Stimulated activated CD4-positive, alpha-beta T cell treated with anti-CD3 and anti-CD28 coated beads, TNF-alpha, amount 100 ng/mL, for 4 hours (primary cell): ENCODE measurements around the gene UVSSA.
"Not testable (repeated sequence)": the region's sequence is repeated elsewhere in the genome, so short reads cannot be mapped to it uniquely, and the experiment has no call there.

Experiments used
- DNase-seq, 3 experiments: peaks; one replicate each; pipeline ENCODE4 v3.0.0-alpha.2; 2020; ENCODE audit warnings: low read depth in 3 of 3

UVSSA gene

DNA sequence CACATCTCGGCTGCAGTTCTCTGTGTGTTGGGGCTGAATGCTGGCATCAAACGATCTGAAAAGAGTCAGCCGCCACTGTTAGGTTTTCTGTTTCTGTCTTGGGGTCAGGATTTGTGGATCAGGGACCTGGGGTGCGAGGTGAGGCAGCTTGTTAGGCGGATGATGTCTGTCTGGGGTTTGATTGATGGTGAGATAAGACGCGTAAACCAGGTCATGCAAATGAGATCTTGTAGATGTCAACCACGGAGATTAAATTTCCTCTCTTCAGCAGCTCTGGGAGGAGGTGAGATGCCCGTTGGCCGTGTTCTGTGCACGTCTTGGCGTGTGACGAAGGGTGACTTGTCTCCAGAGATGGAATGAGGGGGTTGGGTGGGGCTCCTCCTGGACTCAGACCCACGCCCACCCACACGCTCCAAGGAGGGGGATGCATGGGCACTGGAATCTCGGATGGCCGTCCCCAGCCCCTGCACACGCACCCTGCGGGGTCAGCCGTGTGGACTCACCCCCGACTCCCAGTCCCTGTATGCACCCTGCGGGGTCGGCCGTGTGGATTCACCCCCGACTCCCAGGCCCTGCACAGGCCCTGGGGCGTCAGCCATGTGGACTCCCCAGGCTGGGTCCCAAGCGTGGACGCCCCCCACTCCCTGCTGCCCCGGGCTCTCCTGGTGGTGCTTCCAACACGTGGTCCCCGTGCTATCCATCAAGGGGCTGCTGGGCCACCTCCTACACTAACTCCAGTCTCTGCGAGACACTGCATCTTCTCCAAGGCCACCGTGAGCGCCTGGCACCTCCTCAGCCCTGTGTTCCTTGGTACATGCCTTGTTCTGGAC, 16.0 kb upstream of the UVSSA start:
- peak in 1 of 3 experiments; percentile 31 for DNase-seq

DNA sequence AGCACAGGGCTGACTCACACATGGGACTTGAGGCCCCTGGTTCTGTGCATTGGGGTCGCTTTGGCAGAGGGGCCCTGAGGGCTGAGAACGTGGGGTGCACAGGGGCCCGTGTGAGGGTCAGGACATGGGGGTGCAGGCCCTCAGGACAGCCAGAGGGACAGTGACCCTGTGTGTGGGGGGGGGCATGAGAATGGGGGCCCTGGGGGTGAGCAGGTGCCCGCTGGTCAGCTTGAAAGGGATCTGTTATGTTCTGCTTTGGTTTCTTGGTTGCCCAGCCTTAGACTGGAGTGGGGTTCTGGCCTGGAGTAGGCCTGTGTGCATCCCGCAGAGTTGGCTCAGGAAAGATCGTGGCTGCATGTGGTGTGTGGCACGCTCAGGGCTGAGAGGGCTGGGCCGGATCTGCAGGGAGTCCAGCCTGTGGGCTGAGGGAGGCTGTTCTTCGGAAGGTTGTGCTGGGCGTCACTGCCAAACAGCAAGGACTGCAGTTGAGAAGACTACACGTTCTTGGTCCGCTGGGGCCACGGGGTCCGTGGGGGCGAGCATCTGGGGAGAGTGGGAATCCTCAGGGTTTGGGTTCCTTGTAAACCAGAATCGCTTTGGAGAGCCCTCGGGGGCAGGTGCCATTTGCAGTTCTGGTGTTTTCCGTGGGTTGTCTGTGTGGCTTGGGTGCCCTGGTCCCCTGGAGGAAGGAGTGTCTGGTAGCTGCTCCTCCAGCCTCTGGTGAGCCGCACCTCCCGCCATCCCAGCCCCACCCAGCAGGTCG, 15.2 kb upstream of the UVSSA start:
- no peak for DNase-seq

DNA sequence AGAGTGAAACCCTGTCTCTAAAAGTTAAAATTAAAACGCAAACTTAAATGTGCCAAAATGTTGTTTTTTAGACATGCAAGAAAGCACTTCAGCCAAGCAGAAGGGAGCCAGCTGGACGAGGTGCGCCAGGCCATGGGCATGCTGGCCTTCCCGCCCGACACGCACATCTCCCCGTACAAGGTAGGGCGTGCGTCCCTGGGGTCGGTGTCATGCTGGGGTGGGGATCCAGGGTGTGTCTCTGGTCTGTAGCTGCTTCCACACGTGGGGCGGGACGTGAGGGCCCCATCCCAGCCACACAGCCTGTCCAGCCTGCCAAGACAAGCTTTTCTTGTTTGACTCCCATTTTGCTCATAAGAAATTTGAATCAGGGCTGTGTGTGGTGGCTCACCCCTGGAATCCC, 14.3 kb upstream of the UVSSA start:
- DNase-seq, result no peak

GRCh38 chr4:1333256-1333655, 13.8 kb upstream of the UVSSA start:
- DNase-seq, result no peak

DNA sequence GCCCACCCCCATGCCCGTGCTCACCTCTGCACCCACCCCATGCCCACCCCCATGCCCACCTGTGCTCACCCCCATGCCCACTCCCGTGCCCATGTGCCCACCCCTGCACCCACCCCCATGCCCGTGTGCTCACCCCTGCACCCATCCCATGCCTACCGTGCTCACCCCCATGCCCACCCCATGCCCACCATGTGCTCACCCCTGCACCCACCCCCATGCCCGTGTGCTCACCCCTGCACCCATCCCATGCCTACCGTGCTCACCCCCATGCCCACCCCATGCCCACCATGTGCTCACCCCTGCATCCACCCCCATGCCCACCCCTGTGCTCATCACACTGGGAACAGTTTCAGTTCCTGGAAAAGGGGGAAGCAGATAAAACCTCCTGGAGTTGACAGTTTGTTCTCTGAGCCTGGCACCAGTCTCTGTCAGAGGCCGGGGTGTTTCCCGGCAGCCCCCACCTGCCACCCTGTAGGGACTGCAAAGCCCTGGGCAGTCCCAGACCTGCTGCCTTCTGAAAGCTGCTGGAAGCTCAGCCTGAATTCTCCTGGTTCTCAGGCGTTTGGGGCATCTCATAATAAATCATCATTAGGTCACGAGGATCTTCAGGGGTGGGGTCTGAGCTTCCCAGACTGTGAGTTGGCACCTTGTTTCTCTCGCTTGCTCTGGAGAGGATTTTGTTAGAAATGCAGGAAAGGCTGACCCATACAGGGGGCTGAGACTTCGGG, 13.0 kb upstream of the UVSSA start:
- DNase-seq, result not testable (repeated sequence)

DNA sequence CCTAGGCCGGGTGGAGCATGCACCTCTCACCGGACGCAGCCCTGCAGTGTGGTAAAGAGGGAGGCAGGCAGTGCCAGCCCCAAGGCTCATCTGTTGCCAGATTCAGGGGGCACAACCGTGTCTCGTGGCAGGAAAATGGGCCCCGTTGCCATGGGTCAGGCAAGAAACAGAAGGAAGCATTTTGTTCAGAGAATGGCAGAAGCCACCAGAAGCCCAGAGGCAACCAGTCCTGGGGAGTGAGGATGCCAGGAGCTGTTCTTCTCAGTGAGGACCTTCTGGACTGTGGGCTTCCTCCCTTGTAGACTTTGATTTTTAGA, 12.5 kb upstream of the UVSSA start:
- no peak for DNase-seq

GRCh38 chr4:1335193-1335883, 11.7 kb upstream of the UVSSA start:
- DNase-seq, result not testable (repeated sequence)

DNA sequence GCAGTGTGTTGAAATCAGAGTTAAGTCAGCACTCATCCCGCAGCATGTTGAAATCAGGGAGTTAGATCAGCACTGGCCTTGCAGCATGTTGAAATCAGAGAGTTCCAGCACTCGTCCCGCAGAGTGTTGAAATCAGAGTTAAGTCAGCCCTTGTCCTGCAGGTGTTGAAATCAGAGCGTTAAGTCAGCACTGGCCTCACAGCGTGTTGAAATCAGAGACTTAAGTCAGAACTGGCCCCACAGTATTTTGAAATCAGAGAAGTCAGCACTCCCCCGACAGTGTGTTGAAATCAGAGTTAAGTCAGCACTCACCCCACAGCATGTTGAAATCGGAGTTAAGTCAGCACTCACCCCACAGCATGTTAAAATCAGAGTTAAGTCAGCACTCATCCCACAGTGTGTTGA, 10.9 kb upstream of the UVSSA start:
- no peak for DNase-seq

DNA sequence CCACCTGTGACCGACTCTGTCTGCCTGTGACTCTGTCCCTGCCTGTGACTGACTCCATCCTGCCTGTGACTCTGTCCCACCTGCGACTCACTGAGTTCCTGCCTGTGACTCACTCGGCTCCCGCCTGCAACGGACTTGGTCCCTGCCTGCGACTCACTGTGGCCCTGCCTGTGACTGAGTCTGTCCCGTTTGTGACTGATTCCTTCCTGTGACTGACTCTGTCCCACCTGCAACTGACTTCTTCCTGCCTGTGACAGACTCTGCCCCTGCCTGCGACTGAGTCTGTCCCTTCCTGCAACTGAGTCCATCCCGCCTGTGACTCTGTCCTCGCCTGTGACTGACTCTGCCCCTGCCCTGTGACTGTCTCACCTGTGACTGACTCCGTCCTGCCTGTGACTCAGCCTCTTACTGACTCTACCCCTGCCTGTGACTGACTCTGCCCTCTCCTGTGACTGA, 9.6 kb upstream of the UVSSA start:
- peak in 2 of 3 experiments; percentile 52 to 54 for DNase-seq

DNA sequence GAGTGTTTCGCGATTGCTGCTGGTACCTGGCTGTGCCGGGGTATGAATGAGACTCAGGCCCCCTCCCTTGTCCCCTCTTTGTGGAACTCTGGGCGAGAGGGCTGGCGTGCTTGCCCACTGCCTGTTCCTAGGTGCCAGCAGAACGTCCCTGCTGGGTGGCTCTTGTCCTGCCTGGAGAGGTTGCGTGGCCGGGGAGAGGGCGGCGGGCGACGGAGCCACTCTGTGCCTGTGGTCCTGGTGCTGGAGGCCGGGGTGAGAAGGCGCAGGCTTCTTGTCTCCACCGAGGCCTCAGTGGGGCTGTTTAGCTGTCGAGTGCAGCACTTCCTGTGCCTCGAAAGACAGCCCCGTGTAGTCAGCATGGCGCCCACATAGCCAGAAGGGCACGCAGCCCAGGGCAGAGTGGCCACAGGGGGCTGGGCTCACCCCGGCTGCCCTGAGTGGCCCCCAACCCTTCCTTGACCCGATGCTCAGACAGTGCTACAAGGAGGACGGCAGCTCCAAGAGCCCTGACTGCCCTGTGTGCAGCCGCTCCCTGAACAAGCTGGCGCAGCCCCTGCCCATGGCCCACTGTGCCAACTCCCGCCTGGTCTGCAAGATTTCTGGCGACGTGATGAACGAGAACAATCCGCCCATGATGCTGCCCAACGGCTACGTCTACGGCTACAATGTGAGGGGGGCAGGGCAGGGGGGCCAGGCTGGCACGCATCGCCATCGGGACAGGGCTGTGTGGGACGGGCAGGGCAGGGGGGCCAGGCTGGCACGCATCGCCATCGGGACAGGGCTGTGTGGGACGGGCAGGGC, 8.9 kb upstream of the UVSSA start:
- no peak for DNase-seq

DNA sequence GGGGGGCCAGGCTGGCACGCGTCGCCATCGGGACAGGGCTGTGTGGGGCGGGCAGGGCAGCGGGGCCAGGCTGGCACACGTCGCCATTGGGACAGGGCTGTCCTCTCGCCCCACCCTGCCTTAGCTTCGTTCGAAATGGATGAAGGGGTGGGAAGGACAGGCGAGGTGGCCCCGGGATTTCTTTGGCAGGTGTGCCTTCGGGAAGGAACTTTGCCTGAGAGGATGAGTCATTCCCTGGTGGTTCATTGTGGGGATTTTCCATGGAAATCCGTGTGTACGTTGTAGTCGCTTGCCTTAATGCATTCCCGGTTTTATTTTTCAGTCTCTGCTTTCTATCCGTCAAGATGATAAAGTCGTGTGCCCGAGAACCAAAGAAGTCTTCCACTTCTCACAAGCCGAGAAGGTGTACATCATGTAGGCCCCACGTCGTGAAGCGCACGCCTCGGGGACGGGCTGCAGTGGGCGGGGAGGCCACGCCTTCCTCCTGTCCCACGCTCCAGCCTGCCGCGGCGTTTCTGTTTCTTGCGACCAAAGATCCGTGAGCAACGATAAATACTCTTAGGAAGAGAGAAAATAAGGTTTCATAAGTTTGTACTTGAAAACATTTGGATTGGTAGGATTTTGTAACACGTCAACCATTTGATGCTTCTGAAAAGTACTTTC, 8.1 kb upstream of the UVSSA start:
- DNase-seq, result no peak

- DNase-seq, result no peak
These were observed 7.5 kb upstream of the UVSSA start for GRCh38 chr4:1339489-1339888.

DNA sequence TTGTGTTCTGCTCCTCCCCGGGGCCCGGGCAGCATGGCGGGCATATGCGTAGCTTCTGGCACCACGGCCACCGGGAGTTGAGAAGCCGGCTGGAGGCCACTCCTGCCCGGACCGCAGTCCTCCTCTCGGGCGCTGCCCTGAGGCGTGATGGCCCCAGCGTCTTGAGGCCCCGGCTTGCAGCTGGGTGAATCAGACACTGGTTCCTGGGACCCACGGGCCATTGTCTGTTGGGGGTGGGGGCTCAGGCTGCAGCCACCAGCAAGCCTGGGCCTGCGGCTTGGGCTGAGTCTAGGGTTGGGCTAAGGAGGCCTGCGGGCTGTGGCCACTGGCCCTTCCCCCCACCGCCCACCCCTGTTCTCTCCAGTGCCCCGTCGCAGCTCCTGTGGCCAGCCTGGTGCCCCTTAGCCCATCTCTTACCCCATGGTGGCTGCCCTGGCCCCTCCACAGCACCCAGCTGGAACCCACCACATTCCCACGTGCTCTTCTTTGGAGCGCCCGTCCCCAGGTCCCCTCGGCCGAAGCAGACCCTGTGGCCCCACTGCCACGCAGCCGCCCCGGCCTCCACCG, 6.7 kb upstream of the UVSSA start:
- no peak for DNase-seq

DNA sequence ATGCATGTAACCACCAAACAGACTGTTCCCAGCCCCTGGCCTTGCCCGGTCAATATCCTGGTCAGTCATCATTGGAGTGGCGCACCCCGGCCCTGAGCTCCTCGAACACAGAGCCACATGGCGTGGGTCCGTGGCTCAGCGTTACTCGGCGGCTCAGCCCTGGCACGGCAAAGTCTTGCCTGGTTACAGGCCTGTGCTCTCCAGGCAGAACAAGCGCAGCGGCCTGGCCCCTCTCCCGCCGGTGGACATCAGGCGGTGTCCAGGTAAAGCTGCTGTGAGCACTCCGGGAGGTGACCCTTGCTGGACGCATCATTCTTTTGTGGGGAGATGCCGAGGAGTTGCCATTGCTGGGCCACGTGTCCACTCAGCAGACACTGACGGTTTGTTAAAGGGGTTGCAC, 6.1 kb upstream of the UVSSA start:
- no peak for DNase-seq

- no peak for DNase-seq
These were observed 5.0 kb upstream of the UVSSA start for GRCh38 chr4:1342003-1342402.

- DNase-seq, result no peak
These were observed 2.3 kb upstream of the UVSSA start for GRCh38 chr4:1344696-1345095.

GRCh38 chr4:1345903-1346780, 866 bp upstream of the UVSSA start:
- DNase-seq, result peak in 2 of 3 experiments; percentile 32 to 35

GRCh38 chr4:1347410-1347864, 429 bp downstream of the UVSSA start:
- DNase-seq, result peak in 1 of 3 experiments; percentile 41

DNA sequence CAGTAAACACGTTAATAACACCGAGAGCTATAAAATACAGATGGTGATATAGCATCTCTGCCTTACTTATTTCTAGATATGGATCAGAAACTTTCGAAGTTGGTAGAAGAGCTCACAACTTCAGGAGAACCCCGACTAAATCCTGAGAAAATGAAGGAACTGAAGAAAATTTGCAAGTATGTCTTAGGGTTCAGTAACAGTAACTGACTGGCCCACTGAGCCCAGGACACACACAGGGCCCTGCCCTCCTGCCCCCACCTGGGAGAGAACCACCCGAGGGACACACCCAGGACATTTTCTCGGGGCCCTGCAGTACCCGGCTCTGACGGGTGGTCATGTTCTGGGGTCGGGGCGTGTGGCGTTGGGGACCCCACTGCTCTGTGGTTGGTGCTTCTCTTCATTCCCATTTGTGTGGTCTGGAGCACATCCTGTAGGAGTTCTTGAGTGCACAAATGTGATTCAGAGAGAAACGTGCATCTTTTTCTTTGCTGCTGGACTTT, 1.1 kb downstream of the UVSSA start:
- no peak for DNase-seq
